Neutrophil (primary cell): Measurements from ENCODE around the gene CSNK1D.

Experiments
- H3K27ac ChIP-seq: fragments of 200-600 bp; sonication (generic); 2 replicates; pipeline ENCODE4 v1.5.1; 2016; ENCODE audit warnings: mild to moderate bottlenecking, moderate library complexity
- H3K27me3 ChIP-seq: fragments of 200-600 bp; sonication (generic); 2 replicates; pipeline ENCODE4 v1.6.0; 2016; ENCODE audit warnings: mild to moderate bottlenecking
- H3K36me3 ChIP-seq: fragments of 200-600 bp; sonication (generic); 2 replicates; pipeline ENCODE4 v1.5.1; 2017
- H3K4me1 ChIP-seq, 2 experiments: fragments of 200-600 bp in 1 of 2; sonication (generic) in 1 of 2; 1 replicate in 1 of 2; 2 replicates in 1 of 2; pipeline versions ENCODE4 v1.5.1 to v1.6.1; 2013 to 2016; ENCODE audit warnings: low read depth in 1 of 2, low read length in 1 of 2, mild to moderate bottlenecking in 1 of 2, moderate library complexity in 1 of 2; ENCODE audit not compliant: control insufficient read depth in 1 of 2, insufficient read depth in 1 of 2
- H3K4me3 ChIP-seq, 2 experiments: fragments of 200-600 bp in 1 of 2; sonication (generic) in 1 of 2; 1 replicate in 1 of 2; 2 replicates in 1 of 2; pipeline ENCODE4 v1.5.1; 2013 to 2016; ENCODE audit warnings: low read depth in 1 of 2, low read length in 1 of 2, mild to moderate bottlenecking in 1 of 2, moderate library complexity in 1 of 2
- H3K9me3 ChIP-seq: fragments of 200-600 bp; sonication (generic); 2 replicates; pipeline ENCODE4 v1.5.1; 2016
- TF ChIP-seq, protein P1 (sequence below): fragments of 200-600 bp; sonication (generic); IDR thresholded peaks from 2 replicates; pipeline ENCODE4 v1.5.1; 2016; ENCODE audit warnings: antibody characterized with exemption

The CSNK1D gene

GRCh38 chr17:82273327-82274133 is at the start of gene CSNK1D:
CSNK1D (minus strand) TSS chr17:82273700; CDS start chr17:82273381, 319 bp downstream.
- H3K27ac ChIP-seq: peak within 1 kb of the TSS; percentile 100
- peaks cover 66 to 70% of the 10 kb centered on the region in 2 experiments for H3K4me1 ChIP-seq
- no peaks in the 10 kb centered on the region for H3K9me3 ChIP-seq
- TF ChIP-seq, protein P1, sequence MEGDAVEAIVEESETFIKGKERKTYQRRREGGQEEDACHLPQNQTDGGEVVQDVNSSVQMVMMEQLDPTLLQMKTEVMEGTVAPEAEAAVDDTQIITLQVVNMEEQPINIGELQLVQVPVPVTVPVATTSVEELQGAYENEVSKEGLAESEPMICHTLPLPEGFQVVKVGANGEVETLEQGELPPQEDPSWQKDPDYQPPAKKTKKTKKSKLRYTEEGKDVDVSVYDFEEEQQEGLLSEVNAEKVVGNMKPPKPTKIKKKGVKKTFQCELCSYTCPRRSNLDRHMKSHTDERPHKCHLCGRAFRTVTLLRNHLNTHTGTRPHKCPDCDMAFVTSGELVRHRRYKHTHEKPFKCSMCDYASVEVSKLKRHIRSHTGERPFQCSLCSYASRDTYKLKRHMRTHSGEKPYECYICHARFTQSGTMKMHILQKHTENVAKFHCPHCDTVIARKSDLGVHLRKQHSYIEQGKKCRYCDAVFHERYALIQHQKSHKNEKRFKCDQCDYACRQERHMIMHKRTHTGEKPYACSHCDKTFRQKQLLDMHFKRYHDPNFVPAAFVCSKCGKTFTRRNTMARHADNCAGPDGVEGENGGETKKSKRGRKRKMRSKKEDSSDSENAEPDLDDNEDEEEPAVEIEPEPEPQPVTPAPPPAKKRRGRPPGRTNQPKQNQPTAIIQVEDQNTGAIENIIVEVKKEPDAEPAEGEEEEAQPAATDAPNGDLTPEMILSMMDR: peak; percentile 6
- no peaks in the 10 kb centered on the region for H3K27me3 ChIP-seq
- H3K36me3 ChIP-seq: peaks cover 39% of the 10 kb centered on the region
- peak within 1 kb of the TSS; percentile 78 to 99 for H3K4me3 ChIP-seq

GRCh38 chr17:82322526-82323453 is 49.3 kb upstream of the CSNK1D start:
- H3K27me3 ChIP-seq: peaks cover 35% of the 10 kb centered on the region
- TF ChIP-seq, protein P1: no peak
- H3K36me3 ChIP-seq: peaks cover 34% of the 10 kb centered on the region
- H3K27ac ChIP-seq: peak overlapping the region; percentile 7
- no peaks in the 10 kb centered on the region for H3K9me3 ChIP-seq
- H3K4me3 ChIP-seq: no peak overlapping the region
- peaks cover 0 to 6% of the 10 kb centered on the region in 2 experiments for H3K4me1 ChIP-seq

DNA sequence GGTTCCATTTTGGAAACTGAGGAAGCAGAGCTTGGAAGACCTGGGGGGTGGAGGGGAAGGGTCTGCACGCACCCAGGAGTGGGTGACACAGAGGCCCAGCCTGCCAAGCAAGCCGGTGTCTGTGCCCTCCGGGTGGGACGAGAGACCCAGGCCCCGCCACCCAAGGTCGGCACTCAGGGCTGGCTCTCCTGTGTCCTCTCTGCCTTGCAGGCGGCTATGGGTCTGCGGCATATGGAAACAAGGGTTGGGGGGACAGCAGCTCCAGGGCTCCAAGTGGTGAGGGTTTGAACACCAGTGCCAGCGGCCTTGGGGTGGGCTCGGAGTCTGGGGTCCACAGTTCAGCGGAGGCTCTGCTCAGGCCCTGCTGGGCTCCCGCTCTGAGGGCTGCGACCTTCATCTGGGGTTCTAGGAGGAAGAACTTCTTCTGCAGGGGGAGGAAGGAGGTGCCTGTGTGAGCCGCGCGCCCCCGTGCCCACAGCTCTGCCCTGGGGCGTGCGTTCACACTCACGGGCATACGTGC is 48.5 kb upstream of the CSNK1D start:
- Histone ChIP-seq H3K27me3 (peaks cover 43% of the 10 kb centered on the region), H3K4me3 (no peak overlapping the region), H3K27ac (peak overlapping the region; percentile 23), H3K4me1 (peaks cover 0 to 6% of the 10 kb centered on the region in 2 experiments), H3K36me3 (peaks cover 34% of the 10 kb centered on the region), H3K9me3 (no peaks in the 10 kb centered on the region)
- TF ChIP-seq, protein P1: no peak

- Histone ChIP-seq H3K4me3 (peak overlapping the region in 1 of 2 experiments; percentile 18), H3K4me1 (peaks cover 0 to 7% of the 10 kb centered on the region in 2 experiments), H3K27me3 (peaks cover 51% of the 10 kb centered on the region), H3K27ac (peak overlapping the region; percentile 23), H3K9me3 (no peaks in the 10 kb centered on the region), H3K36me3 (peaks cover 30% of the 10 kb centered on the region)
- TF ChIP-seq, protein P1: peak; percentile 83
Measured at GRCh38 chr17:82320956-82321927, 47.7 kb upstream of the CSNK1D start.
